HL-60 (cell line): ENCODE measurements around the gene HNF1B.

Source experiments
- DNase-seq, 2 experiments: peaks; one replicate each; pipeline ENCODE4 v3.0.0-alpha.2; 2010 to 2020; ENCODE audit warnings: low read depth in 1 of 2, low spot score in 1 of 2
- H3K27ac ChIP-seq: fragments of 250-450 bp; sonication (Bioruptor Pico); replicated peaks from 2 replicates; pipeline ENCODE4 v1.5.1; 2020; ENCODE audit warnings: mild to moderate bottlenecking, moderate library complexity
- H3K27me3 ChIP-seq: fragments of 250-450 bp; sonication (Bioruptor Pico); 2 replicates; pipeline ENCODE4 v1.5.1; 2021; ENCODE audit warnings: mild to moderate bottlenecking, moderate library complexity; ENCODE audit not compliant: insufficient read depth, poor library complexity, severe bottlenecking
- H3K4me3 ChIP-seq: replicated peaks from 2 replicates; pipeline ENCODE4 v1.5.1; 2011; ENCODE audit warnings: mild to moderate bottlenecking, control low read depth, low read length; ENCODE audit not compliant: insufficient read depth
- CTCF ChIP-seq: IDR thresholded peaks from one replicate; pipeline ENCODE4 v1.5.1; 2011; ENCODE audit warnings: low read length, control low read depth, inconsistent platforms; ENCODE audit not compliant: insufficient read depth
- GABPA ChIP-seq: IDR thresholded peaks from 2 replicates; pipeline ENCODE4 v1.6.1; 2012; ENCODE audit warnings: low read depth
- POLR2AphosphoS5 ChIP-seq: IDR thresholded peaks from 2 replicates; pipeline ENCODE4 v1.6.1; 2012; ENCODE audit warnings: low read depth
- REST ChIP-seq: IDR thresholded peaks from 2 replicates; pipeline ENCODE4 v1.6.1; 2012; ENCODE audit warnings: low read depth; ENCODE audit not compliant: insufficient replicate concordance
- SPI1 ChIP-seq: IDR thresholded peaks from 2 replicates; pipeline ENCODE4 v1.6.1; 2012; ENCODE audit warnings: low read depth, mild to moderate bottlenecking, borderline replicate concordance

Gene HNF1B

GRCh38 chr17:37706446-37706845 lies 38.4 kb downstream of the HNF1B start:
- Histone ChIP-seq H3K27me3 (peaks cover 12% of the 10 kb centered on the region), H3K27ac (no peak overlapping the region), H3K4me3 (no peak overlapping the region)
- DNase-seq: no peak
- TF ChIP-seq POLR2AphosphoS5: no peak
- TF ChIP-seq REST: no peak
- TF ChIP-seq CTCF: no peak
- TF ChIP-seq SPI1: no peak
- TF ChIP-seq GABPA: no peak

- no peak for DNase-seq
- no peak overlapping the region for H3K4me3 ChIP-seq
- TF ChIP-seq GABPA: no peak
- TF ChIP-seq REST: no peak
- no peak for TF ChIP-seq POLR2AphosphoS5
- TF ChIP-seq SPI1: no peak
- no peak for TF ChIP-seq CTCF
- H3K27ac ChIP-seq: no peak overlapping the region
- peaks cover 12% of the 10 kb centered on the region for H3K27me3 ChIP-seq
Measured at GRCh38 chr17:37702598-37702997, 42.3 kb downstream of the HNF1B start.

GRCh38 chr17:37701496-37701898 lies 43.4 kb downstream of the HNF1B start:
- Histone ChIP-seq H3K4me3 (peak overlapping the region; percentile 29), H3K27ac (no peak overlapping the region), H3K27me3 (peaks cover 12% of the 10 kb centered on the region)
- peak in 1 of 2 experiments; percentile 54 for DNase-seq
- TF ChIP-seq GABPA (no peak), POLR2AphosphoS5 (no peak), CTCF (peak; percentile 70), REST (no peak), SPI1 (peak; percentile 40; the same call in 1 of the 2 replicates)
